ENCODE data around the gene DUSP15. TPM values are rescaled to one million over a fixed set of nuclear protein-coding genes. Genes with fewer than 3 reads are reported as not detected.

The DUSP15 gene
- total RNA-seq, 1 experiment from 2014 or later: 9.1 TPM

GRCh38 chr20:31824125-31824485 lies 46.2 kb downstream of the DUSP15 start:
- no peak for DNase-seq
- Mint-ChIP-seq H3K27ac (ENCODE audit: unreplicated experiment) (no peak overlapping the region), H3K9me3 (ENCODE audit: unreplicated experiment) (no peaks in the 10 kb centered on the region), H3K27me3 (ENCODE audit: insufficient read depth, unreplicated experiment) (no peaks in the 10 kb centered on the region), H3K4me3 (ENCODE audit: unreplicated experiment) (no peak overlapping the region), H3K36me3 (ENCODE audit: insufficient read depth, unreplicated experiment) (no peaks in the 10 kb centered on the region), H3K4me1 (ENCODE audit: low read depth, unreplicated experiment) (no peaks in the 10 kb centered on the region)
- no peak overlapping the region for H3K4me3 ChIP-seq (ENCODE audit: low read depth, low read length)
- no peaks in the 10 kb centered on the region for H3K36me3 ChIP-seq (ENCODE audit: control insufficient read depth, insufficient read depth, low read length)
- POLR2A ChIA-PET: no interaction called here
- H3K4me1 ChIP-seq: no peaks in the 10 kb centered on the region
- no peaks in the 10 kb centered on the region for H3K27me3 ChIP-seq (replicated peaks; ENCODE audit: control insufficient read depth, insufficient read depth, low read length)
- CTCF ChIA-PET: interaction anchor here (0.7 to 3.8 kb wide), 7 partner anchors 11 to 208 kb away, joined by 3 to 32 read pairs (median 7); partner anchors contain the start of gene PDRG1
- no peak for TF ChIP-seq CTCF (IDR thresholded peaks at IDR 0.05; ENCODE audit: insufficient read depth in 1 of 2, low read depth in 1 of 2, low read length in 1 of 2, severe bottlenecking in 1 of 2, unreplicated experiment in 1 of 2)
- no TSS peak for BruUV-seq (replicated peaks)
- no peaks in the 10 kb centered on the region for H3K9me3 ChIP-seq
- intact Hi-C loops (cut with micrococcal nuclease; ENCODE audit: unreplicated experiment): no loop called here

- DNase-seq: peak in 1 of 2 experiments; percentile 51
- Histone ChIP-seq H3K4me3 (ENCODE audit: low read depth, low read length) (no peak overlapping the region), H3K9me3 (no peaks in the 10 kb centered on the region), H3K4me1 (no peaks in the 10 kb centered on the region), H3K27me3 (replicated peaks; ENCODE audit: control insufficient read depth, insufficient read depth, low read length) (no peaks in the 10 kb centered on the region), H3K36me3 (ENCODE audit: control insufficient read depth, insufficient read depth, low read length) (no peaks in the 10 kb centered on the region)
- Mint-ChIP-seq H3K27me3 (ENCODE audit: insufficient read depth, unreplicated experiment) (no peaks in the 10 kb centered on the region), H3K36me3 (ENCODE audit: insufficient read depth, unreplicated experiment) (no peaks in the 10 kb centered on the region), H3K27ac (ENCODE audit: unreplicated experiment) (no peak overlapping the region), H3K4me3 (ENCODE audit: unreplicated experiment) (no peak overlapping the region), H3K4me1 (ENCODE audit: low read depth, unreplicated experiment) (no peaks in the 10 kb centered on the region), H3K9me3 (ENCODE audit: unreplicated experiment) (no peaks in the 10 kb centered on the region)
- POLR2A ChIA-PET: no interaction called here
- no peak for TF ChIP-seq CTCF (IDR thresholded peaks at IDR 0.05; ENCODE audit: insufficient read depth in 1 of 2, low read depth in 1 of 2, low read length in 1 of 2, severe bottlenecking in 1 of 2, unreplicated experiment in 1 of 2)
- intact Hi-C loops (cut with micrococcal nuclease; ENCODE audit: unreplicated experiment): loop anchor here (1.0 to 2.0 kb wide), 4 partner anchors 23 to 195 kb away; partner anchors contain the start of gene PDRG1
- CTCF ChIA-PET: interaction anchor here (0.6 to 3.8 kb wide), 18 partner anchors 10 to 1744 kb away, joined by 3 to 32 read pairs (median 3); partner anchors contain the start of genes DUSP15, PDRG1 and TTLL9
- no TSS peak for BruUV-seq (replicated peaks)
Observed at GRCh38 chr20:31823360-31824124, 46.8 kb downstream of the DUSP15 start.

- Mint-ChIP-seq H3K27ac (ENCODE audit: unreplicated experiment) (no peak overlapping the region), H3K9me3 (ENCODE audit: unreplicated experiment) (no peaks in the 10 kb centered on the region), H3K4me1 (ENCODE audit: low read depth, unreplicated experiment) (no peaks in the 10 kb centered on the region), H3K4me3 (ENCODE audit: unreplicated experiment) (no peak overlapping the region), H3K36me3 (ENCODE audit: insufficient read depth, unreplicated experiment) (no peaks in the 10 kb centered on the region), H3K27me3 (ENCODE audit: insufficient read depth, unreplicated experiment) (no peaks in the 10 kb centered on the region)
- no peak overlapping the region for H3K4me3 ChIP-seq (ENCODE audit: low read depth, low read length)
- H3K36me3 ChIP-seq (ENCODE audit: control insufficient read depth, insufficient read depth, low read length): no peaks in the 10 kb centered on the region
- no peaks in the 10 kb centered on the region for H3K27me3 ChIP-seq (replicated peaks; ENCODE audit: control insufficient read depth, insufficient read depth, low read length)
- peak; percentile 100 for TF ChIP-seq CTCF (IDR thresholded peaks at IDR 0.05; ENCODE audit: insufficient read depth in 1 of 2, low read depth in 1 of 2, low read length in 1 of 2, severe bottlenecking in 1 of 2, unreplicated experiment in 1 of 2)
- ChIA-PET CTCF (interaction anchor here (0.6 to 3.8 kb wide), 22 partner anchors 9 to 1745 kb away, joined by 3 to 32 read pairs (median 3); partner anchors contain the start of genes DUSP15, PDRG1 and TTLL9), POLR2A (no interaction called here)
- DNase-seq: peak; percentile 80 to 92
- H3K9me3 ChIP-seq: no peaks in the 10 kb centered on the region
- intact Hi-C loops (cut with micrococcal nuclease; ENCODE audit: unreplicated experiment): loop anchor here (1.0 to 2.0 kb wide), 7 partner anchors 24 to 831 kb away; partner anchors contain the start of gene PDRG1
- H3K4me1 ChIP-seq: no peaks in the 10 kb centered on the region
- BruUV-seq (replicated peaks): no TSS peak
Observed at GRCh38 chr20:31822421-31823330, 47.7 kb downstream of the DUSP15 start.

All from Caco-2 (cell line).